HG03066 (cell line): ENCODE results near the gene CDYL.
"Not testable (repeated sequence)": the region's sequence is repeated elsewhere in the genome, so short reads cannot be mapped to it uniquely, and the experiment has no call there.

Experiments
- ATAC-seq: cut with Tn5 transposase; IDR thresholded peaks from one replicate; pipeline ENCODE4 v1.9.1; 2021; ENCODE audit warnings: low read depth; ENCODE audit not compliant: unreplicated experiment

CDYL gene

DNA sequence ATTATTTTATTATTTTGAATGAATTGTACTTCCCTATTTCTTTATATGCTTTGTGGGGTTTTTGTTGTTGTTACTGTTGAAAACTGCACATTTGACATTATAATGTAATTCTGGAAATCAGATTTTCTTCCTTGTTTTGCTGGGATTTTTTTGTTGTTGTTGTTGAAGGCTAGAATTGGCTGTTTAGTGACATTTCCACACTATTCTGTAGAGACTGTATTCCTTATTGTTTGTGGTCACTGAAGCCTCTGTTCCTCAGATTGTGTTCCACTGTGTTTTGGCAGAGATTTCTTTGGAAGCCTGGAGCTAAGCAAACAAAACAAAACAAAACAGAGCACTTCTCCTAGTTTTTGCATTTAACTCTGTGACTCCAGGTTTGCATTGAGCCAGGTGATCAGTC lies 52.9 kb downstream of the CDYL start:
- ATAC-seq: no peak

- ATAC-seq: not testable (repeated sequence)
These were observed 59.3 kb downstream of the CDYL start for GRCh38 chr6:4835540-4835939.

- ATAC-seq: no peak
These were observed 64.0 kb downstream of the CDYL start for GRCh38 chr6:4840169-4840568.

DNA sequence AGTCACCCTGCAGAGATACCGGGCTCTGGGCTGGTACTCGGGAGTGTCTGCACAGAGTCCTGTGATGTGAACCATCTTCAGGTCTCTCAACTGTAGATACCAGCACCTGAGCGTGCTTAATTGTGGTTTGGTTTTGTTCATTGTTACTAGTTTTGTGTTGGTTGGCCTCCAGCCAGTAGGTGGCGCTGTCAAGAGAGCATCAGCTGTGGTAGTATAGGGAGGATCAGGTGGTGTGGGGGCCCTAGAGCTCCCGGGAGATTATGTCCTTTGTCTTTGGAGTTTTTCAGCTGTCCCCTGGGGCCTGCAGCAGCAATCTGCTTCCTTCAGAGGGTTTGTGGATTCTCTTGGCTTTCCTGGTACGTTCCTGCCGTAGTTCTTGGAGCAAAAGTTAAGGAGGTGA lies 67.9 kb downstream of the CDYL start:
- ATAC-seq: no peak

DNA sequence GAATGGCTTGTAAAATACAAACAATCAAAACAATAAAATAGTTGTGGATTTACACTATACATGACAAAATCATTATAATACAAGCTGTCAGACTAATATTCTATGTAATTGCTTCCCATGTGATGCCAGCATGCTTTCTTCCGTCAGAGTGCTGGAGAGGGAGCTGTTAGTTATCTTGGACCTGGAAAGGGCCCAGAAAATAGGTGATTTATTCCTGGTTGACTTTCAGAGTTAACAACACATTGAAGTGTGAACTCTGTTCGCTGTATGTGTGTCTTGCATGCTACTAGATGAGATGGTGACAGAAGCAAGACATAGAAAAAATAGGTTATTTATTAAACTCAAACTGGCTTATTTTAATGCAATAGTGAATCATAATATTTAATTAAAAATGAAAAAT lies 70.2 kb downstream of the CDYL start:
- ATAC-seq: no peak

DNA sequence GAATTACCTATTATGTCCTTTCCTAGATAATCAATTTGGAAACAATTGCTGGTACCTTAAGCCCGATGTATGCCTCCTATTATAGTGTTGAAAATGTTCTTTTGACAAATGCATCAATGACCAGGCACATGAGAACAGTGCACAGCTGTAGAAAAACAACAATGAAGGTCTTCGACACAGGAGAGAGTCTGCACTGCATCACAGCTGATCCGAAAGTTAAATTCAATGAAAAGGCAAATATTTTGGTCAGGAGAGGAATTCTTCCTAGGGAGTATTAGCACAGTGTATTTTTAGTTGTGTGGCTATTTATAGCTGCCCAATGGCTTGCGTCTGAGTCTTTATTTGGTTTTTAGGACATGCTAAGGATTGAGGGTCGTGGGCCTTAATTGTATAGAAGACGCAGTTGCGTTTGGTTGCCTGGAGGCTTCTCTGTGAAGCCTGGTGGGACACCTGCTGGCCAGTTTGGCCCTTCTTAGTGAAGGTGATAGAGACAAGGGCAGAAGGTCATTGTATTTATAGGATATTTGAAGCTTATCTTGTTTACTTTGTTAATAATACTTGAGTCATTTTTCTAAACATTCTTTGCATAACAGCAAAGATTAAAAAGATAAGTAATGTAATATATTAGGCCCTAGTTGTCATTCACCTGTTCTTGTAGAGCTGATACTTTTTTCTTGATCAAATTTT lies 72.3 kb downstream of the CDYL start:
- no peak for ATAC-seq

DNA sequence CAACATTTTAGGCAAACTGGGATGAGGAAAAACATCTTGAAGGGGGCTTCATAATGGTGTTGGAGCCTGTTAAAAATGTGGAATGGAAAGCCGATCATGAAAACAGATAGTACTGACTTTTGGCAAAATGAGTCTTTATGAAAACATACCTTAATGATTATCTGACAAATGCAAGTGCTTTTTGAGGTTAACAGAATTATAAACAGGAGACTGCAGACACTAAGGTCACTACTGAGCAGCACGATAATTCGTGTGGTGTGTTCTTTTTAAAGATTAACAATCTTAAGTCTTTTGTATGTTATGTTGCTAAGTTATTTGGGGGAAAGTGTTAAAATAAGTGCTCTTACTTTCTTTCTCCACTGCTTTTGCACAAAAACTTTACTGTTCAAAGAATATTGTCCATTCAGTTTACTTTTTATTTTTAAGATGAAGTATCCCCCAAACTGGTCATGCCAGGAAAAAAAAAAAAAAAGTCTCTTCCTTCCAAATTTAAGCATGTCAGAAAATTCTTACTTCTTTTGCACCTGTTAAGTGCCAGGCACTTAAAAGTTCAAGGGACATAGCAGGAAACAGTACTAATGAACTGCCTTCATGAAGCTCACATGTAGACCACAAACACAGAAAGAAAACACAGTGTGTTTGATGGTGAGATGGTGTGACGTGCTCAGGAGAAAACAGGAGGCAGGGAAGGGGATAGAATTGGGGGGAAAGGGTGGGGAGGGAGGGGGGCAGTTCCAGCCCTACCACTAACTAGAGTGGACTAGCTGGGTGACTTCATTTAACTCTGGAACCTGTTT lies 73.2 kb downstream of the CDYL start:
- ATAC-seq: no peak

DNA sequence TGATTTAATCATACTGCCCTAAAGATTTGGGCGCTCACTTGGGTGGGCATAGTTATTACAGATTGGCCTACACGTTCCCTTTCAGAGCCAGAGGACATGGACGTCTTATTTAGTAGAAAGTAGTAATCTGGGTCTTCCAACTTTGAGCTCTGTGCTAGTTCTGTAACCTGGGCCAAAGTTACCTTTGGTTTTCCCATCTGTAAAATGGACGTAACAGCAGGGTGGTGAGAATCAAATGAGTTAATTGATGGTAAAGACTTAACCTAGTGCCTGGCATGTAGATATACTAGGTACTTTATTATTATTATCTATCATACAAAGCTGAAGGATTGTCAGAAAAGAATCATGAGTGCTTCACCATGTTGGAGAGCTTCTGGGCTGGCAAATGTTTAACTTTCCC lies 74.8 kb downstream of the CDYL start:
- ATAC-seq: no peak

- ATAC-seq: not testable (repeated sequence)
These were observed 76.0 kb downstream of the CDYL start for GRCh38 chr6:4852186-4852585.

GRCh38 chr6:4852938-4853337 lies 76.7 kb downstream of the CDYL start:
- ATAC-seq: no peak

DNA sequence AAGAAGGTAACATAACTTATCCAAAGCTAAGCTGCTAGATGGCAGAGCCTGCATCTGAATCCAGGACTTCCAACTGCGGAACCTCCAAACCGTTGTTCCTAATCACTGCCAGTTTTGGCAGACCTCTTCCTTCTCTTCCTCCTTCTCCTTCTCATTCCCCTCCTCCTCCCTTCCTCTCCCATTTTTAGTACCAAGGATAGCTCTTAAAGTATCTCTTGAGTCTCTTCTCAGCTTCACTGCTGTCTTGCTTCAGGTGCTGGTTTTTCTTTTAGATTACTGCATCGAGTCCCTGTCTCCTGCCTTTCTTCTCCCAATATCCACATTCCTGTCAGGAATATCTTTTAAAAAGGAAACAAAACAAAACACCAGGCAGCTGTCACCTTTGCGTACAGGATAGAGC lies 77.1 kb downstream of the CDYL start:
- no peak for ATAC-seq

DNA sequence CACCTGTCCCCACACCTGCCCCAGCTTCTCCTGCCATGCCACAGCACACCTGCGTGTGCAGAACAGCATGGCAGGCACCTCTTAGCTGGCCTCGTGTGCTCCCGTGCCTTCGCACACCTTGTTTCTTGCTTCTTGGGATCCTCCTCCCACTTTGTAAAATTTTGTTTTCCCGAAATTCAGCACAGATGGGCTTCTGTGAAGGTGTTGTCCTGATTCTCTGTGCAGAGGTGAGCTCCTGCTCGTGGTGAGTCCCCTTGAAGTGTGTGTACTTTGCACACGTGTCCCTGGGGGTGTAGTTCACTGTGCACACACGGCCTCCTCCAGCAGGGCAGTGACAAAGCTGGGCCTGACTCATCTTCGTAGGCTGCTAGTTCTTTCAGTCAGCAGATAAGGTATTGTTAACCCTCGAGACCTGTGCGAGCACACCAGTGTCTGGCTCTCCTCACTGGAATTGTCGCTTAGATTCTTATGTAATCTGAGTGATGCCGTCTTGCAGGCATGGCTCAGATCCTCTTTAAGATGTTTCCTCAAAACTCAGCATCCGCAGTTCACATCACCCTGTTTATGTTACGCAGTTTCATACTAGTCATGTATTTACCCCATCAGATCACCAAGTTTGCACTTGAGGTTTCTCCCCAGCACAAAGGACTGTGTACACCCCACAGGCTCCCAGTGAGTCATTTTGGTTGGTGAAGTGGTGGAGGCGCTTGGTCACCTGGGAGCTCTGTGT lies 77.7 kb downstream of the CDYL start:
- no peak for ATAC-seq

DNA sequence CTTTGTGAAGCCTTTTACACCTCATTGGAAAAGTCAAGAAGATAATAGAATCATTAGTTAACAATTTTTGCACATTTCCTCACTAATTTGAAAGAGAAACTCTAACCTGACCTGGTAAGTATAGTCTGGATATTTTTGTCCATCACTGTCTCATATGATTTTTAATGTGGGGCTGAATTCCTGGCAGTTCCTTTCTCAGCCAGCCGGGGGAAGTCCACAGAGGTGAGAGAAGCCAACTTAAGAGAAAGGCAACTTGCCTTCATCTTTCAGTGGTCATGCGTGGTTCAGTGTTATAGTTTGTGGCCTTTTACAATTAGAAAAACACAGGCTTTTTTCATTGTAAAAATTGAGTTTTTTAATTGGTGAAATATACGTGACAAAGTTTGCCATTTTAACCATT lies 80.6 kb downstream of the CDYL start:
- ATAC-seq: no peak

GRCh38 chr6:4858194-4859015 lies 82.2 kb downstream of the CDYL start:
- no peak for ATAC-seq

- no peak for ATAC-seq
These were observed 84.2 kb downstream of the CDYL start for GRCh38 chr6:4860387-4860786.

DNA sequence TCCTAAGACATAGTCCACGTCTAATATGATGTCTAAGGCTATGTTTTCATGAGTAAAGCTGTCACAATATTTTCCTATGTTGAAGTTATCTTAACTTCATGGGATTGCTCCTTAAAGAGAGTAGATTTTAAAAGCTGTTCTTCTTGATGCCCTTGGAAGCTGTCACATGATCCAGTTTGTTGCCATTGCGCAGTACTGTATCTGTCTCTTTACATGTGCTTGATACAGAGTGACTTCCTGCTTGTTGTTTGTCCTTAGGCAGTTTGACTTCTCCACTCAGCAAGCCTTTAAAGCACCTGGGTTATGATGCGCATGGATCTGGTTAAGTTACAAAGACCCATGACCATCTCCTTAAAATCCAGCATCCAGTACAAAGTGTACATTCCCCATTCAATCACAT lies 85.4 kb downstream of the CDYL start:
- no peak for ATAC-seq

GRCh38 chr6:4864519-4864918 lies 88.3 kb downstream of the CDYL start:
- ATAC-seq: no peak

DNA sequence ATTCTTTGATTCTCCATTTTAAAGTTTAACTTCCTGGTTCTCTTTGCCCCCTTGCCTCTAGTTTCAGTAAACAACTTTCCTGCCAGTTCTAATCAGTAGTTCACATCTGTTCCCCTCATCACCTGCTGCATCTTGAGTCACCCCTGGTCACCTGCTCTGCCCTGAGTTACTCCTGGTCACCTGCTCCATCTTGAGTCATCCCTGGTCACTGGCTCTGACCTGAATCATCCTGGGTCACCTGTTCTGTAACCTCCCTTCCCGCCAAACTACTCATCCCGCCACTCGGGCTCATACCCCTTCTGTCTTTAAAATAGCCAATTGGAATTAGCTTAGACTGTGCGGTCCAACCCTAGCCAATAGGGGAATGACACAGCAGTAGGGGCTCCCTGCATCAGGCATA lies 88.8 kb downstream of the CDYL start:
- ATAC-seq: not testable (repeated sequence)

- no peak for ATAC-seq
These were observed 94.8 kb downstream of the CDYL start for GRCh38 chr6:4870821-4871494.

- no peak for ATAC-seq
These were observed 95.6 kb downstream of the CDYL start for GRCh38 chr6:4871825-4872224.
